ENCODE results near the gene EVA1A. TPM values are rescaled to one million over a fixed set of nuclear protein-coding genes. Genes with fewer than 3 reads are reported as not detected.

The EVA1A gene
- total RNA-seq, 5 donors from 2014 or later (not counting 1 experiment from before 2014, with no cell fraction given), result 0.62 TPM; not detected in 4

DNA sequence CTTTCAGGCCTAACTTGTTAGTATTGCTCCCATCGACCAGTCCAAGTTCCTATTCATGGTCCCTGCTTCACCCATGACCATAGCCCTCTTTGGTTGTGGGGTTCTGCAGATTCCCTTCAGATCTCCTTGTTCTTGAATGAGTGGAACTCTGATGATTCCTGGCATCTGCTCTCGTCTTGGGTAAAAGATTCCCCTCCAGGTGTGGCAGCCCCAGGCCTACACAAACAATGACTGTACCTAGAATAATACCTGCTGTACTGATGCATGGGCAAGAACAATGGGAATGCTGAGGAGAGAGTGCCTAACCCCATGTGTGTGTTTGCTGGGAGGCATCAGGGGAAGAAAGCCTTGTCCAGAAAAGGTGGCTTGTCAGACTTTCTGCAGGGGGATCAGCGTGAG is 46.7 kb upstream of the EVA1A start:
- Histone ChIP-seq H3K4me3 (ENCODE audit: control insufficient read depth in 1 of 2, extremely low read depth in 1 of 2, low read length in 1 of 2) (no peak overlapping the region), H3K27ac (ENCODE audit: low read length) (no peak overlapping the region), H3K36me3 (ENCODE audit: control insufficient read depth in 2 of 2, extremely low read depth in 1 of 2, insufficient read depth in 1 of 2, low read length in 1 of 2) (no peaks in the 10 kb centered on the region), H3K4me1 (ENCODE audit: control insufficient read depth in 1 of 2, extremely low read depth in 1 of 2, insufficient read depth in 2 of 2, low read length in 2 of 2) (peaks cover 0 to 5% of the 10 kb centered on the region in 2 experiments), H3K27me3 (replicated peaks in 1 of 2; ENCODE audit: control insufficient read depth in 2 of 2, extremely low read depth in 1 of 2, insufficient read depth in 2 of 2, low read length in 1 of 2) (peaks cover 9 to 42% of the 10 kb centered on the region in 2 experiments), H3K9me3 (no peaks in the 10 kb centered on the region)
- 80% methylated on average over 1 of the region's 3 CpGs for WGBS (ENCODE audit: insufficient coverage)
- no peaks in the 10 kb centered on the region for H3K4me1 Mint-ChIP-seq
- ChIA-PET CTCF (no interaction called here), POLR2A (no interaction called here)
- no peaks in the 10 kb centered on the region for H3K9me3 Mint-ChIP-seq
- H3K4me3 Mint-ChIP-seq, result no peak overlapping the region
- no peak for DNase-seq
- H3K36me3 Mint-ChIP-seq, result no peaks in the 10 kb centered on the region
- no peak for ATAC-seq (replicated peaks in 1 of 4)
- H3K27me3 Mint-ChIP-seq, result peaks cover 53 to 61% of the 10 kb centered on the region in 2 donors
- no peak overlapping the region for H3K27ac Mint-ChIP-seq

GRCh38 chr2:75606761-75607399 is 46.1 kb upstream of the EVA1A start:
- Mint-ChIP-seq H3K27ac (no peak overlapping the region), H3K4me3 (no peak overlapping the region), H3K27me3 (peaks cover 49 to 57% of the 10 kb centered on the region in 2 donors), H3K9me3 (no peaks in the 10 kb centered on the region), H3K4me1 (no peaks in the 10 kb centered on the region), H3K36me3 (no peaks in the 10 kb centered on the region)
- H3K9me3 ChIP-seq, result no peaks in the 10 kb centered on the region
- no peak overlapping the region for H3K4me3 ChIP-seq (ENCODE audit: control insufficient read depth in 1 of 2, extremely low read depth in 1 of 2, low read length in 1 of 2)
- ATAC-seq (replicated peaks in 1 of 4) (no peak), DNase-seq (no peak)
- H3K4me1 ChIP-seq (ENCODE audit: control insufficient read depth in 1 of 2, extremely low read depth in 1 of 2, insufficient read depth in 2 of 2, low read length in 2 of 2), result peaks cover 0 to 5% of the 10 kb centered on the region in 2 experiments
- ChIA-PET CTCF (interaction anchor here in 1 of 2 donors (0.6 kb wide), 1 partner anchor 686 kb away, joined by 3 read pairs; no protein-coding TSS in a partner anchor), POLR2A (no interaction called here)
- H3K27ac ChIP-seq (ENCODE audit: low read length), result no peak overlapping the region
- H3K36me3 ChIP-seq (ENCODE audit: control insufficient read depth in 2 of 2, extremely low read depth in 1 of 2, insufficient read depth in 1 of 2, low read length in 1 of 2), result no peaks in the 10 kb centered on the region
- 68% methylated on average over 5 of the region's 8 CpGs for WGBS (ENCODE audit: insufficient coverage)
- peaks cover 9 to 39% of the 10 kb centered on the region in 2 experiments for H3K27me3 ChIP-seq (replicated peaks in 1 of 2; ENCODE audit: control insufficient read depth in 2 of 2, extremely low read depth in 1 of 2, insufficient read depth in 2 of 2, low read length in 1 of 2)

DNA sequence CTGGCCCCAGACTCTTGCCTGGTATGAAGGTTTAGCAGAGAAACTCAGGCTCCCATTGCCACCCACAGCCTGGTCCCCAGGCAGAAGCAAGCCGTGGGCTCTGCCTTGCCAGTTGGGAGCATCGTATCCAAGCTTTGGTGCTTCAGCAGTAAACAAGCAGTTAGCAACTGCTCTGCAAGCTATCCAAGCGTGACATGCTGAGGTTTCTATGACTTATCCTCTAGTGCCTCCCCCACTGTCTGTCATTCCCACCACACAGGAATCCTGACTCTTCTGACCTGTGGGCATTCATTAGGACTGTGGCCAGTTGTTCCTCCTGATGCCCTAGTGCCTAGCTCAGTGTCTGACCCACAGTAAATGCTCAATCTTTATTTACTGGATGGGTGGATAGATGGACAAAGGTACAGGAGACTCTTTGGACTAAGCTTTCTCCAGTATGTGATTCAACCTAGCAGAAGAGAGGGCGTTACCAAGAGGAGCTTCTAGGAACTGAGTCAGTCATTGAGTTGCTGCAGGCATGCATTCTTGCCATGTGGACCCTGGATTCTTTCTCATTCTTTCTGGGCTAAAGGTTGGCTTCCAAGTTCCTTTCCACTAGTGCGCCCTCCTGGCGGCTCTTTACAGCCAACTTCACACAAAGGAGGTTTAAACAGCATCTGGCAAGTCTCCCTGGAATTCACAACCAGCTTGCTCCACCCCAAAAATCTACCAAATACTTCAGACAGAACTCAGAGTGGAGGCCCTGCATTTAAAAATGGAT is 45.2 kb upstream of the EVA1A start:
- no peak overlapping the region for H3K27ac Mint-ChIP-seq
- H3K4me1 Mint-ChIP-seq, result no peaks in the 10 kb centered on the region

GRCh38 chr2:75604484-75604883 is 43.7 kb upstream of the EVA1A start:
- Mint-ChIP-seq H3K27me3 (peaks cover 39 to 44% of the 10 kb centered on the region in 2 donors), H3K4me3 (no peak overlapping the region), H3K9me3 (no peaks in the 10 kb centered on the region), H3K27ac (no peak overlapping the region), H3K36me3 (no peaks in the 10 kb centered on the region), H3K4me1 (no peaks in the 10 kb centered on the region)
- Histone ChIP-seq H3K9me3 (no peaks in the 10 kb centered on the region), H3K27ac (ENCODE audit: low read length) (no peak overlapping the region), H3K4me3 (ENCODE audit: control insufficient read depth in 1 of 2, extremely low read depth in 1 of 2, low read length in 1 of 2) (no peak overlapping the region), H3K27me3 (replicated peaks in 1 of 2; ENCODE audit: control insufficient read depth in 2 of 2, extremely low read depth in 1 of 2, insufficient read depth in 2 of 2, low read length in 1 of 2) (peaks cover 9 to 31% of the 10 kb centered on the region in 2 experiments), H3K36me3 (ENCODE audit: control insufficient read depth in 2 of 2, extremely low read depth in 1 of 2, insufficient read depth in 1 of 2, low read length in 1 of 2) (no peaks in the 10 kb centered on the region), H3K4me1 (ENCODE audit: control insufficient read depth in 1 of 2, extremely low read depth in 1 of 2, insufficient read depth in 2 of 2, low read length in 2 of 2) (peaks cover 0 to 5% of the 10 kb centered on the region in 2 experiments)
- POLR2A ChIA-PET, result no interaction called here
- no peak for DNase-seq
- 70% methylated on average over 4 of the region's 4 CpGs for WGBS (ENCODE audit: insufficient coverage)
- CTCF ChIA-PET, result interaction anchor here in 1 of 2 donors (1.1 kb wide), 1 partner anchor 19 kb away, joined by 4 read pairs; no protein-coding TSS in a partner anchor
- ATAC-seq (replicated peaks in 1 of 4), result no peak

More for the DNA sequence above, 45.2 kb upstream of the EVA1A start:
- Histone ChIP-seq H3K9me3 (no peaks in the 10 kb centered on the region), H3K4me1 (ENCODE audit: control insufficient read depth in 1 of 2, extremely low read depth in 1 of 2, insufficient read depth in 2 of 2, low read length in 2 of 2) (peaks cover 0 to 5% of the 10 kb centered on the region in 2 experiments), H3K27ac (ENCODE audit: low read length) (no peak overlapping the region), H3K4me3 (ENCODE audit: control insufficient read depth in 1 of 2, extremely low read depth in 1 of 2, low read length in 1 of 2) (no peak overlapping the region), H3K36me3 (ENCODE audit: control insufficient read depth in 2 of 2, extremely low read depth in 1 of 2, insufficient read depth in 1 of 2, low read length in 1 of 2) (no peaks in the 10 kb centered on the region), H3K27me3 (replicated peaks in 1 of 2; ENCODE audit: control insufficient read depth in 2 of 2, extremely low read depth in 1 of 2, insufficient read depth in 2 of 2, low read length in 1 of 2) (peaks cover 9 to 38% of the 10 kb centered on the region in 2 experiments)
- DNase-seq (no peak), ATAC-seq (replicated peaks in 1 of 4) (no peak)
- Mint-ChIP-seq H3K36me3 (no peaks in the 10 kb centered on the region), H3K9me3 (no peaks in the 10 kb centered on the region), H3K27me3 (peaks cover 50 to 52% of the 10 kb centered on the region in 2 donors), H3K4me3 (no peak overlapping the region)
- ChIA-PET POLR2A (no interaction called here), CTCF (interaction anchor here in 1 of 2 donors (1.0 kb wide), 1 partner anchor 684 kb away, joined by 3 read pairs; no protein-coding TSS in a partner anchor)
- 77% methylated on average over 5 of the region's 6 CpGs for WGBS (ENCODE audit: insufficient coverage)

DNA sequence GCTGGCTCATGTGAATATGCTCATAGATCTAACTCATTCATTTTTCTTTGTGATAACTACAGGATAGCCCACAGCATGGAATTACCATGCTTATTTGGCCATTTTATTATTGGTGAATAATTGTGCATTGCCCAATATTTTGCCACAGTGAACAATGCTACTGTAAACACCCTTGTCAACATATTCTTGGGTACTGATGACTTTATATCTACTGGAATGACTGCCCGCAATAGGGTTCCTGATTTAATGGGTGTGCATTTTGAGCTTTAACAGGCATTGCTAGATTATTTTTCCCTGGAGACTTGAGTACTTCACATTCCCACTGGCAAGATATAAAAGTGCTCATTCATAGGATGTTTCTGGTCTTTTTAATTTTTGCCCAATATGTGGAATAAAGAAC is 42.7 kb upstream of the EVA1A start:
- peaks cover 33 to 44% of the 10 kb centered on the region in 2 donors for H3K27me3 Mint-ChIP-seq

DNA sequence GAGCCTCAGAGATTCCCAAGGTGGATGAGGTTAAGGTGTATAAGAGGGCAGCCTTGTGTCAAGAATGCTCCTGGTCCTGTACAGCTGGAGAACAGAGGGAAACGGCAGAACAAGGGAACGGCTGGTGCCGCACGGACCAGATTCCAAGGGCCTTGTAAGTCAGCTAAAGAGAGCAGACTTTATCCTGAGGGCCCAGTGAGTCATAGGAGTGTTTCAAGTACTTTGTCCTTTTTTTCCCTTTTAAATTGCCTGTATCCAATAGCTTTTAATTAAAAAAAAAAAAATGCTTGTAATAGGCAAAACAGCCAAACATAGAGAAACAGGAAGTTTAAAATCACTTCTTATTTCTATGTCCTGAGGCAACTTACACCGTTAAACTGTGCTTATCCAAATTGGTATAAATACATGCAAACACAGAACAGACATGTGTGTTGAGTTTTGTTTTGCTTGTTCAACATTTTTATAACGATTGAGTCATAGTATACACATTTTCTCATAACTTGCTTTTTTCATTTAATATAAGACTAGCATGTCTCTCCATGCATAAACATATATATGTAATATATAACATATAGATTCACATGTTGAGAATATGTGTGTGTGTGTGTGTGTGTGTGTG is 42.1 kb upstream of the EVA1A start:
- no peak for DNase-seq
- H3K4me3 Mint-ChIP-seq, result no peak overlapping the region
- ATAC-seq (replicated peaks in 1 of 4), result no peak
- H3K27ac Mint-ChIP-seq, result no peak overlapping the region
- no peak overlapping the region for H3K4me3 ChIP-seq (ENCODE audit: control insufficient read depth in 1 of 2, extremely low read depth in 1 of 2, low read length in 1 of 2)
- H3K36me3 Mint-ChIP-seq, result no peaks in the 10 kb centered on the region
- H3K4me1 Mint-ChIP-seq, result no peaks in the 10 kb centered on the region
- no peak overlapping the region for H3K27ac ChIP-seq (ENCODE audit: low read length)
- H3K27me3 ChIP-seq (replicated peaks in 1 of 2; ENCODE audit: control insufficient read depth in 2 of 2, extremely low read depth in 1 of 2, insufficient read depth in 2 of 2, low read length in 1 of 2), result peaks cover 7 to 17% of the 10 kb centered on the region in 2 experiments
- 100% methylated on average over 1 of the region's 6 CpGs for WGBS (ENCODE audit: insufficient coverage)
- no peaks in the 10 kb centered on the region for H3K9me3 Mint-ChIP-seq
- ChIA-PET POLR2A (interaction anchor here in 1 of 2 donors (0.7 kb wide), 1 partner anchor 20 kb away, joined by 3 read pairs; no protein-coding TSS in a partner anchor), CTCF (no interaction called here)
- no peaks in the 10 kb centered on the region for H3K9me3 ChIP-seq
- peaks cover 27 to 41% of the 10 kb centered on the region in 2 donors for H3K27me3 Mint-ChIP-seq
- H3K4me1 ChIP-seq (ENCODE audit: control insufficient read depth in 1 of 2, extremely low read depth in 1 of 2, insufficient read depth in 2 of 2, low read length in 2 of 2), result no peaks in the 10 kb centered on the region
- no peaks in the 10 kb centered on the region for H3K36me3 ChIP-seq (ENCODE audit: control insufficient read depth in 2 of 2, extremely low read depth in 1 of 2, insufficient read depth in 1 of 2, low read length in 1 of 2)

More for the DNA sequence above, 42.7 kb upstream of the EVA1A start:
- CTCF ChIA-PET, result interaction anchor here in 1 of 2 donors (1.1 kb wide), 1 partner anchor 18 kb away, joined by 4 read pairs; no protein-coding TSS in a partner anchor
- H3K36me3 ChIP-seq (ENCODE audit: control insufficient read depth in 2 of 2, extremely low read depth in 1 of 2, insufficient read depth in 1 of 2, low read length in 1 of 2), result no peaks in the 10 kb centered on the region
- Mint-ChIP-seq H3K4me3 (no peak overlapping the region), H3K27ac (no peak overlapping the region), H3K9me3 (no peaks in the 10 kb centered on the region), H3K4me1 (no peaks in the 10 kb centered on the region), H3K36me3 (no peaks in the 10 kb centered on the region)
- no peak overlapping the region for H3K27ac ChIP-seq (ENCODE audit: low read length)
- DNase-seq, result no peak
- H3K27me3 ChIP-seq (replicated peaks in 1 of 2; ENCODE audit: control insufficient read depth in 2 of 2, extremely low read depth in 1 of 2, insufficient read depth in 2 of 2, low read length in 1 of 2), result peaks cover 9 to 21% of the 10 kb centered on the region in 2 experiments
- H3K9me3 ChIP-seq, result no peaks in the 10 kb centered on the region
- no peak overlapping the region for H3K4me3 ChIP-seq (ENCODE audit: control insufficient read depth in 1 of 2, extremely low read depth in 1 of 2, low read length in 1 of 2)
- no CpG with 5 or more reads among the region's 1 CpG for WGBS (ENCODE audit: insufficient coverage)
- no peak for ATAC-seq (replicated peaks in 1 of 4)
- POLR2A ChIA-PET, result no interaction called here
- H3K4me1 ChIP-seq (ENCODE audit: control insufficient read depth in 1 of 2, extremely low read depth in 1 of 2, insufficient read depth in 2 of 2, low read length in 2 of 2), result no peaks in the 10 kb centered on the region

Data from T-cell (primary cell).